SK-N-SH (cell line): ENCODE measurements around the gene FAM151B. TPM values are rescaled to one million over a fixed set of nuclear protein-coding genes. Genes with fewer than 3 reads are reported as not detected.

ENCODE experiments used
- CTCF ChIA-PET: fragments of 300-600, 350-600 bp; formaldehyde crosslinking; extraction: SDS; loops from one replicate; lab custom pipeline; 2021; lab: Yijun Ruan, JAX
- POLR2A ChIA-PET: fragments of 350-600 bp; sonication (Branson Sonifier 250); formaldehyde crosslinking; extraction: SDS; loops from one replicate; lab custom pipeline; 2020; ENCODE audit warnings: antibody characterized with exemption, inconsistent platforms; lab: Yijun Ruan, JAX
- DNase-seq: peaks from one replicate; pipeline ENCODE4 v3.0.0; 2012
- H2AFZ ChIP-seq: fragments of 200-600 bp; sonication (generic); 2 replicates; pipeline ENCODE4 v1.8.1; 2016; ENCODE audit warnings: antibody characterized with exemption, mild to moderate bottlenecking, low read depth
- H3F3A ChIP-seq: fragments of 200-600 bp; sonication (generic); replicated peaks from 2 replicates; pipeline ENCODE3; 2016; ENCODE audit warnings: antibody characterized with exemption, mild to moderate bottlenecking; ENCODE audit not compliant: insufficient read depth
- H3K27ac ChIP-seq, 2 experiments: fragments of 200-500 bp in 1 of 2; fragments of 200-600 bp in 1 of 2; sonication (Bioruptor generic) in 1 of 2; sonication (generic), shearing (Covaris generic) in 1 of 2; 2 replicates each; pipeline versions ENCODE4 v1.5.1 to v1.6.1; 2014 to 2016; ENCODE audit warnings: low read depth in 2 of 2, inconsistent platforms in 1 of 2, low read length in 1 of 2, mild to moderate bottlenecking in 1 of 2, mixed read lengths in 1 of 2
- H3K27me3 ChIP-seq: fragments of 200-600 bp; sonication (generic), shearing (Covaris generic); 2 replicates; pipeline ENCODE4 v1.6.1; 2016; ENCODE audit warnings: mixed run types; ENCODE audit not compliant: insufficient read depth
- H3K36me3 ChIP-seq, 2 experiments: fragments of 200-500 bp in 1 of 2; fragments of 200-600 bp in 1 of 2; sonication (Bioruptor generic) in 1 of 2; sonication (generic) in 1 of 2; replicated peaks in 1 of 2; 2 replicates each; pipeline versions ENCODE3 to v1.5.1; 2014 to 2016; ENCODE audit warnings: low read length in 1 of 2, mild to moderate bottlenecking in 1 of 2; ENCODE audit not compliant: insufficient read depth in 2 of 2, control insufficient read depth in 1 of 2
- H3K4me1 ChIP-seq, 2 experiments: fragments of 200-500 bp in 1 of 2; fragments of 200-600 bp in 1 of 2; sonication (Bioruptor generic) in 1 of 2; sonication (generic), shearing (Covaris generic) in 1 of 2; 2 replicates each; pipeline versions ENCODE4 v1.5.1 to v1.6.1; 2014 to 2016; ENCODE audit warnings: low read depth in 1 of 2, low read length in 1 of 2, mixed run types in 1 of 2; ENCODE audit not compliant: insufficient read depth in 2 of 2, control insufficient read depth in 1 of 2
- H3K4me2 ChIP-seq: fragments of 200-600 bp; sonication (generic), shearing (Covaris generic); 2 replicates; pipeline ENCODE4 v1.6.1; 2017; ENCODE audit warnings: mixed run types
- H3K4me3 ChIP-seq, 2 experiments: fragments of 200-500 bp in 1 of 2; fragments of 200-600 bp in 1 of 2; sonication (Bioruptor generic) in 1 of 2; sonication (generic), shearing (Covaris generic) in 1 of 2; 2 replicates each; pipeline versions ENCODE4 v1.5.1 to v1.8.1; 2014 to 2016; ENCODE audit warnings: low read depth in 2 of 2, inconsistent platforms in 1 of 2, low read length in 1 of 2, mild to moderate bottlenecking in 1 of 2, mixed read lengths in 1 of 2, moderate library complexity in 1 of 2
- H3K79me2 ChIP-seq: fragments of 200-600 bp; sonication (generic); 2 replicates; pipeline ENCODE4 v1.8.1; 2017; ENCODE audit warnings: mild to moderate bottlenecking; ENCODE audit not compliant: insufficient read depth
- H3K9ac ChIP-seq: fragments of 200-600 bp; sonication (generic); 2 replicates; pipeline ENCODE4 v1.6.1; 2017; ENCODE audit warnings: mixed run types
- H3K9me2 ChIP-seq: fragments of 200-600 bp; sonication (generic); 2 replicates; pipeline ENCODE4 v1.6.1; 2017; ENCODE audit warnings: mixed run types
- H3K9me3 ChIP-seq: fragments of 200-600 bp; sonication (generic); 2 replicates; pipeline ENCODE4 v1.6.1; 2017; ENCODE audit warnings: mixed run types, mild to moderate bottlenecking, moderate library complexity
- H4K20me1 ChIP-seq: fragments of 200-600 bp; sonication (generic); 2 replicates; pipeline ENCODE4 v1.6.1; 2017; ENCODE audit warnings: mild to moderate bottlenecking, mixed run types; ENCODE audit not compliant: insufficient read depth
- CHD2 ChIP-seq: fragments of 150-350 bp; IDR thresholded peaks from 2 replicates; pipeline ENCODE4 v1.6.1; 2018; ENCODE audit warnings: low read length; ENCODE audit not compliant: partially characterized antibody
- EZH2phosphoT487 ChIP-seq: fragments of 200-600 bp; sonication (generic); IDR thresholded peaks from 2 replicates; pipeline ENCODE4 v1.6.1; 2017; ENCODE audit warnings: low read depth, mixed run types, mild to moderate bottlenecking, antibody characterized with exemption, moderate library complexity, borderline replicate concordance
- FOSL2 ChIP-seq: IDR thresholded peaks from 2 replicates; pipeline ENCODE4 v1.4.0; 2012; ENCODE audit warnings: low read depth, mild to moderate bottlenecking, moderate library complexity, borderline replicate concordance
- FOXM1 ChIP-seq: IDR thresholded peaks from 2 replicates; pipeline ENCODE4 v1.4.0; 2012; ENCODE audit warnings: low read depth, mild to moderate bottlenecking
- GABPA ChIP-seq: IDR thresholded peaks from 2 replicates; pipeline ENCODE4 v1.4.0; 2012; ENCODE audit warnings: low read depth, mild to moderate bottlenecking
- GATA2 ChIP-seq: sonication (generic); formaldehyde crosslinking; IDR thresholded peaks from 2 replicates; pipeline ENCODE4 v1.5.0; 2020; ENCODE audit warnings: mild to moderate bottlenecking, missing genetic modification reagents
- JUND ChIP-seq: IDR thresholded peaks from 2 replicates; pipeline ENCODE4 v1.4.0; 2012
- MEF2A ChIP-seq: IDR thresholded peaks from 2 replicates; pipeline ENCODE4 v1.4.0; 2012; ENCODE audit warnings: low read depth, borderline replicate concordance
- MXI1 ChIP-seq: IDR thresholded peaks from 2 replicates; pipeline ENCODE4 v1.6.1; 2012; ENCODE audit warnings: mild to moderate bottlenecking, low read depth, low read length, improper control_type of control experiment
- NRF1 ChIP-seq: IDR thresholded peaks from 2 replicates; pipeline ENCODE4 v1.6.1; 2012; ENCODE audit warnings: low read depth, mild to moderate bottlenecking, low read length
- RFX5 ChIP-seq: IDR thresholded peaks from 2 replicates; pipeline ENCODE4 v1.6.1; 2012; ENCODE audit warnings: mild to moderate bottlenecking, improper control_type of control experiment, low read length
- RXRA ChIP-seq: IDR thresholded peaks from 2 replicates; pipeline ENCODE4 v1.4.0; 2012; ENCODE audit warnings: low read depth, mild to moderate bottlenecking, borderline replicate concordance
- SMC3 ChIP-seq: IDR thresholded peaks from 2 replicates; pipeline ENCODE4 v1.6.1; 2012; ENCODE audit warnings: low read depth, low read length, improper control_type of control experiment
- TEAD4 ChIP-seq: IDR thresholded peaks from 2 replicates; pipeline ENCODE4 v1.4.0; 2012; ENCODE audit warnings: mild to moderate bottlenecking, borderline replicate concordance; ENCODE audit not compliant: insufficient read depth
- WGBS: methylation state at CpG from one replicate; pipeline ENCODE4 v1.1.6; 2017; ENCODE audit warnings: low lambda C conversion rate; 5-methylcytosine and 5-hydroxymethylcytosine counted together
- polyA plus RNA-seq, 3 experiments: library from polyadenylated mRNA; depleted of rRNA; stranded (reverse); fragments of >200 nt; gene quantifications; 2 replicates each; pipeline ENCODE4 v1.2.3, GENCODE V29; 2012
- TF ChIP-seq, protein P1 (sequence below): fragments of 150-350 bp; IDR thresholded peaks from 2 replicates; pipeline ENCODE4 v1.6.1; 2016; ENCODE audit warnings: mild to moderate bottlenecking, low read depth, low read length
- TF ChIP-seq, protein P2 (sequence below): fragments of 200-600 bp; sonication (generic); IDR thresholded peaks from 2 replicates; pipeline ENCODE4 v1.6.1; 2017; ENCODE audit warnings: antibody characterized with exemption, mild to moderate bottlenecking, moderate library complexity
- TF ChIP-seq, protein P3 (sequence below): fragments of 150-350 bp; IDR thresholded peaks from 2 replicates; pipeline ENCODE4 v1.6.1; 2017; ENCODE audit warnings: antibody characterized with exemption, low read length, low read depth, borderline replicate concordance

Gene FAM151B
- polyA plus RNA-seq, 1 of the 3 experiments (the other 2 are of a cell fraction): 1.2 TPM

DNA sequence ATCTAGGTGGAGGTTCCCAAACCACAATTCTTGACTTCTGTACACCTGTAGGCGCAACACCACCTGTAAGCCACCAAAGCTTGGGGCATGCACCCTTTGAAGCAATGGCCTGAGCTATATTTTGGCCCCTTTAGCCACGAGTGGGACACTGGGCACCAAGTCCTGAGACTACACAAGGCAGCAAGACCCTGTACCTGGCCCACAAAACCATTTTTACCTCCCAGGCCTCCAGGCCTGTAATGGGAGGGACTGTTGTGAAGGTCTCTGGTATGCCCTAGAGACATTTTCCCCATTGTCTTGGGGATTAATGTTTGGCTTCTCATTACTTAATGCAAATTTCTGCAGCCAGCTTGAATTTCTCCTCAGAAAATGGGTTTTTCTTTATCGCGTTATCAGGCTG is 24.6 kb upstream of the FAM151B start:
- ChIA-PET POLR2A (no interaction called here), CTCF (no interaction called here)
- H3K36me3 ChIP-seq: peaks cover 40 to 84% of the 10 kb centered on the region in 2 experiments
- H3F3A ChIP-seq: peaks cover 4% of the 10 kb centered on the region
- WGBS: 99% methylated on average over 3 of the region's 4 CpGs
- H3K4me3 ChIP-seq: no peak overlapping the region; a peak in 1 of 4 replicates
- H2AFZ ChIP-seq: no peak overlapping the region
- no peak overlapping the region for H3K4me2 ChIP-seq
- H3K27ac ChIP-seq: no peak overlapping the region
- H3K9me2 ChIP-seq: no peaks in the 10 kb centered on the region
- H3K9ac ChIP-seq: no peak overlapping the region
- DNase-seq: no peak
- H3K9me3 ChIP-seq: no peaks in the 10 kb centered on the region
- no peaks in the 10 kb centered on the region for H3K4me1 ChIP-seq
- no peaks in the 10 kb centered on the region for H3K27me3 ChIP-seq
- H3K79me2 ChIP-seq: no peaks in the 10 kb centered on the region
- H4K20me1 ChIP-seq: no peaks in the 10 kb centered on the region
- TF ChIP-seq, protein P1, sequence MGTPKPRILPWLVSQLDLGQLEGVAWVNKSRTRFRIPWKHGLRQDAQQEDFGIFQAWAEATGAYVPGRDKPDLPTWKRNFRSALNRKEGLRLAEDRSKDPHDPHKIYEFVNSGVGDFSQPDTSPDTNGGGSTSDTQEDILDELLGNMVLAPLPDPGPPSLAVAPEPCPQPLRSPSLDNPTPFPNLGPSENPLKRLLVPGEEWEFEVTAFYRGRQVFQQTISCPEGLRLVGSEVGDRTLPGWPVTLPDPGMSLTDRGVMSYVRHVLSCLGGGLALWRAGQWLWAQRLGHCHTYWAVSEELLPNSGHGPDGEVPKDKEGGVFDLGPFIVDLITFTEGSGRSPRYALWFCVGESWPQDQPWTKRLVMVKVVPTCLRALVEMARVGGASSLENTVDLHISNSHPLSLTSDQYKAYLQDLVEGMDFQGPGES: no peak
- TF ChIP-seq EZH2phosphoT487 (no peak), MXI1 (no peak), FOSL2 (no peak), RXRA (no peak), RFX5 (no peak), GABPA (no peak)

DNA sequence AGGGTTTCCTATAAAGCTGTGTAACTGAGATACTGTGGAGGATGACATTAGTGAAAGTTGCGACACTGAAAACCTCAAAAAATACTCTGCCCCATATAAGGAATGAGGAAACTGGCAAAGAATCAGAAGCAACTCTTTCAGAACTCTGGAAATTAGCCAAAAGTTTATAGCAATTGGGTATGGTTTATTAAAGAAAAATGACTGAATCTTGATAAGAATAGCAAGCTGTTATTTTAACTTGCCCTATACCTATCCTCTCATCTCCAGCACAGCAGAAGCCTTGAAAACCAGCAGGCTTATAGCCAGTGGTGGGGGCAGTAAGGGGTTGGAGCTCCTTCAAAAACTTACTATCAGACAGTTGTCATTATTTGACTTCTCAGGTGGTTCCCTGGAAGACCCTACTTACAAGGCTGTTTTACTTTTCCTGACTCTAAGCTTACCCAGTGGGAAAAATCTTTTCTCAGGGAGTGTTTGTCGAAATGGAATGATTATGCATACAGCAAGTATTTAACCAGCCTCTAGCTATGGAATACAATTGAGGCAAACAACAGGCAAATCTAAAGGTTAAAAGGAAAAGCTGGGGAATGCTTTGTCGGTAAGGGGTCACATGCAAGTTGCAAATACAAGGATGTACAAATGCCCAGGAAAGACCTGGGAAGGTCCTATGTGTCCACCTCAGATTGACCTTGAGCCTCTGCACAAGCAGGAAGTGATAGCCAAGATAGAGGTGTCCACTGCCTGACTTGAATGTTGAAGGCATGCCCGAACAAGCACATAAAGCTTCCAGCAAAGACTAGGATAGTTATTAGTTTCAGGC is 21.0 kb upstream of the FAM151B start:
- no peak for DNase-seq
- H3K4me1 ChIP-seq: no peaks in the 10 kb centered on the region
- H3K9me2 ChIP-seq: no peaks in the 10 kb centered on the region
- H3K9me3 ChIP-seq: no peaks in the 10 kb centered on the region; the same call in 1 of the 2 replicates
- peaks cover 4% of the 10 kb centered on the region for H3F3A ChIP-seq
- no peak overlapping the region for H3K4me2 ChIP-seq
- no peak overlapping the region for H2AFZ ChIP-seq
- H3K27me3 ChIP-seq: no peaks in the 10 kb centered on the region
- CTCF ChIA-PET: interaction anchor here (1.0 to 2.8 kb wide), 2 partner anchors 14 to 18 kb away, joined by 5 to 14 read pairs; no protein-coding TSS in a partner anchor
- TF ChIP-seq CHD2: no peak
- H3K9ac ChIP-seq: no peak overlapping the region
- no peak overlapping the region for H3K4me3 ChIP-seq
- 80% methylated on average over 4 of the region's 4 CpGs for WGBS
- peak overlapping the region in 1 of 2 experiments; percentile 24; a peak in 2 of 4 replicates for H3K27ac ChIP-seq
- POLR2A ChIA-PET: no interaction called here
- H3K79me2 ChIP-seq: no peaks in the 10 kb centered on the region
- H4K20me1 ChIP-seq: no peaks in the 10 kb centered on the region
- peaks cover 21 to 79% of the 10 kb centered on the region in 2 experiments for H3K36me3 ChIP-seq

DNA sequence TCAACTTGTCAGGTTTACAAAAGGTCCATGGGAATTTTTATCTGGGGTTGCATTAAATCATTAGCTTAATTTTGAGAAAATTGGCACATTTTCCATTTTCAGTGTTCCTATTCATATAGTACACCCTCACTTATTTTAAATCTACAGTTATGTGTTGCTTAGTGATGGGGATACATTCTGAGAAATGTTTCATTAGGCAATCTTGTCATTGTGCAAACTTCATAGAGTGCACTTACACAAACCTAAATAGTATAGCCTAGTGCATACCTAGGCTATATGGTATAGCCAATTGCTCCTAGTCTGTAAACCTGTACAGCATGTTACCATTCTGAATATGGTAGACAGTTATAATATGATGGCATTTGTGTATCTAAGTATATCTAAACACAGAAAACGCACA is 19.8 kb upstream of the FAM151B start:
- H4K20me1 ChIP-seq: no peaks in the 10 kb centered on the region
- POLR2A ChIA-PET: no interaction called here
- peaks cover 6% of the 10 kb centered on the region for H3F3A ChIP-seq
- TF ChIP-seq RFX5 (no peak), MXI1 (no peak), MEF2A (no peak), SMC3 (no peak), CHD2 (no peak), NRF1 (no peak), FOXM1 (no peak), TEAD4 (no peak), JUND (no peak), GATA2 (CRISPR knock-in tag) (no peak)
- TF ChIP-seq, protein P2, sequence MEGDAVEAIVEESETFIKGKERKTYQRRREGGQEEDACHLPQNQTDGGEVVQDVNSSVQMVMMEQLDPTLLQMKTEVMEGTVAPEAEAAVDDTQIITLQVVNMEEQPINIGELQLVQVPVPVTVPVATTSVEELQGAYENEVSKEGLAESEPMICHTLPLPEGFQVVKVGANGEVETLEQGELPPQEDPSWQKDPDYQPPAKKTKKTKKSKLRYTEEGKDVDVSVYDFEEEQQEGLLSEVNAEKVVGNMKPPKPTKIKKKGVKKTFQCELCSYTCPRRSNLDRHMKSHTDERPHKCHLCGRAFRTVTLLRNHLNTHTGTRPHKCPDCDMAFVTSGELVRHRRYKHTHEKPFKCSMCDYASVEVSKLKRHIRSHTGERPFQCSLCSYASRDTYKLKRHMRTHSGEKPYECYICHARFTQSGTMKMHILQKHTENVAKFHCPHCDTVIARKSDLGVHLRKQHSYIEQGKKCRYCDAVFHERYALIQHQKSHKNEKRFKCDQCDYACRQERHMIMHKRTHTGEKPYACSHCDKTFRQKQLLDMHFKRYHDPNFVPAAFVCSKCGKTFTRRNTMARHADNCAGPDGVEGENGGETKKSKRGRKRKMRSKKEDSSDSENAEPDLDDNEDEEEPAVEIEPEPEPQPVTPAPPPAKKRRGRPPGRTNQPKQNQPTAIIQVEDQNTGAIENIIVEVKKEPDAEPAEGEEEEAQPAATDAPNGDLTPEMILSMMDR: no peak
- TF ChIP-seq, protein P3, sequence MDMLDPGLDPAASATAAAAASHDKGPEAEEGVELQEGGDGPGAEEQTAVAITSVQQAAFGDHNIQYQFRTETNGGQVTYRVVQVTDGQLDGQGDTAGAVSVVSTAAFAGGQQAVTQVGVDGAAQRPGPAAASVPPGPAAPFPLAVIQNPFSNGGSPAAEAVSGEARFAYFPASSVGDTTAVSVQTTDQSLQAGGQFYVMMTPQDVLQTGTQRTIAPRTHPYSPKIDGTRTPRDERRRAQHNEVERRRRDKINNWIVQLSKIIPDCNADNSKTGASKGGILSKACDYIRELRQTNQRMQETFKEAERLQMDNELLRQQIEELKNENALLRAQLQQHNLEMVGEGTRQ: no peak

More for the DNA sequence above, 19.8 kb upstream of the FAM151B start:
- Histone ChIP-seq H3K27me3 (no peaks in the 10 kb centered on the region), H3K9ac (no peak overlapping the region), H3K4me3 (no peak overlapping the region), H3K4me1 (no peaks in the 10 kb centered on the region), H3K36me3 (peaks cover 21 to 76% of the 10 kb centered on the region in 2 experiments), H3K9me3 (no peaks in the 10 kb centered on the region; the same call in 1 of the 2 replicates), H3K79me2 (no peaks in the 10 kb centered on the region), H3K27ac (no peak overlapping the region), H3K4me2 (no peak overlapping the region), H2AFZ (no peak overlapping the region), H3K9me2 (no peaks in the 10 kb centered on the region)
- DNase-seq: no peak
- WGBS: 95% methylated on average over 1 of the region's 1 CpG
- CTCF ChIA-PET: interaction anchor here (2.8 kb wide), 1 partner anchor 13 kb away, joined by 14 read pairs; no protein-coding TSS in a partner anchor
